Putamen (tissue), 1 donor: ENCODE measurements around the gene EGFL7.
"Not testable (repeated sequence)": the region's sequence is repeated elsewhere in the genome, so short reads cannot be mapped to it uniquely, and the experiment has no call there.

ENCODE experiments used
- DNase-seq: peaks from one replicate; pipeline ENCODE4 v3.0.0-alpha.2; 2016; ENCODE audit warnings: low spot score

The EGFL7 gene

DNA sequence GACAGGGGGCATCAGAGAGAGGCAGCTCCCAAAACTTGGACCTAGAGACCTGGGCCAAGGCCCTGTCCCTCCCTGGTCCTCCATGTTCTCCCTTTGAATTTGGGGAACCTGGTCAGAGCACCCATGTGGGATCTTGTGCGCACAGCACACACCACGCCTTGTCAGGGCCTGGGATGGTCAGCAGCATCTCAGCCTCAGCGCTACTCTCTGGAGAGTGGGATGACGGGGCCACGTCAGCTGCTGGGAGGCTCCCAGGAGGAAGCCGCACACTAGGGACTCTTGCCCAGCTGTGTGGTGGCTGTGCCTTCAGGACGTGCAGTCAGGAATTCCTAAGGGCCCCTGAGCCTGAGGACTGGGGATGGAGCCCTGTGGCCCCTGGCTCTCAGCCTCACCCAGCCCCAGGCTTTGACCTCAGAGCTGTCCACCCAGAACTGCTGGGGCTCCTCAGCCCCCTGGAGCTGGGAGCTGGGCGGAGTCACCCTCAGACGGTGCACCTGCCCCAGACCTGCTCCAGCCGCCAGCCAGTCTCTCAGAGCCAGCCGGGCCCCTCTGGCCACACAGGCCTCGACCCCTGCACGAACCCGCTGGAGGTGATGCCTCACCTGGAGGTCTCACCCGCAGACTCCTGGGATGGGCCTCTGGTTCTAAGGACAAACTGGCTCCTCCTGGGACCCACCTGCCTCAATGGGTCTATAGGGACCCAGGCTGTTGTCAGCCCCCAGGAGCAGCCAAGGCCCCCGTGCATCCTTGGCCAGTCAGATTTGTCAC lies 38.3 kb upstream of the EGFL7 start:
- no peak for DNase-seq

GRCh38 chr9:136625101-136626065 lies 37.3 kb upstream of the EGFL7 start:
- peak; percentile 32 for DNase-seq

GRCh38 chr9:136626066-136626725 lies 36.5 kb upstream of the EGFL7 start:
- DNase-seq, result no peak

- DNase-seq, result no peak
These were observed 35.7 kb upstream of the EGFL7 start for GRCh38 chr9:136626740-136627642.

DNA sequence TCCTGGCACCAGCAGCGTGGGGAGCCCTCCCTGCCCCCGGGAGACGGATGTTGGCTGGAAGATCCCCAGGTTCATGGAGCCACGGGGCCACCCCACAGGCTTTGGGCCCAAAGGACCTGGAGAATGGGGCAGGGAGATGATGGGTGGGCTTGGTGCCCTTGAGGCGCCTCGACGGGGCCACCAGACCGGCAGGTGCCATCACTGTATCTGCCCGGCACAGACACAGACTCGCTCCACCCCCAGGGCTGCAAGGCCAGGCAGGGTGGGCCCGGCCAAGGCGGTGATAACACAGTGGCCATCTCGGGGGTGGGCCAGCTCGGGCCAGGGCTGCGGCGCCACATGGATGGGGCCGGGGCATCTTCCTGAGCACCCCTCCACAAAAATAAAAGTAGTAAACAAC lies 35.0 kb upstream of the EGFL7 start:
- no peak for DNase-seq

- DNase-seq, result no peak
These were observed 34.4 kb upstream of the EGFL7 start for GRCh38 chr9:136628268-136628667.

DNA sequence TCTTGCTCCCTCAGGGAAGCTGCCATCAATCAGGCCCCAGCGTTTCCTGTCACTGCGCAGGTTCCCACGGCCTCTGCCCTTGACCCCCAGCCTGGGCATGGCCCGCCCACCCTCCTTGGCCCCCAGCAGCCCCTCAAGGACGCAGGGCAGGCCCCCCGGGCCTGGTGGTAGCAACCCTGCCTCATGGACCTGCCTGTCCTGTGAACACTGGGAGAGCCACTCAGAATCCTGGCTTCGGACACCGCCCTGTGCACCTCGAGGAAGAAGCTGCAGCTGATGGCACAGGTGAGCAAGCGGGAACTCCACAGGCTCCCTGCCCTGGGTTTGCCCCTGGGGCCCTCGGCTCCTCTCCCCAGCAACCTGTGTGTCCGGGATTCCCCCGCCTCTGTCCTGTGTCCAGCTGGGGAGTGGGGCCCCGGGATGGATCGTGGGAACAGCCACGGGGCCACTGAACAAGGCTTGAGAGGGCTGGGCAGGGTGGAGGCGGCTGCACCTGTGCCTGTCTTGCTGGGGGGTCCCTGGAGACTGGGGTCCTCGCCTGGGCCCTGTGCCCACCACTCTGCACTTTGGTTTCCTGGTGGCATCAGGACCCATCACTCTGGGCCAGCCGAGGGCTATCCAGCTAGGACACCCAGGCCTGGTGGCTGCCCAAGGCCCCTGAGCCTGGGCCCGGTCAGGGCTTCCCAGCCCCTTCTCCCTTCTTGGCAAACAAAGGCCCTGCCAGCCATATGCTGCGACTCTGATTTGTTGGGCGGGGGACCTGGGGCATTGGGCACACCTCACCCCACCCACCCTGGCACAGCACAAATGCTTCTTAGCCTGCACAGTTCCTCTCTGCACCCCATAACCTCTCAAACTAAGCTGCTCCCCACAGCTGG lies 33.5 kb upstream of the EGFL7 start:
- no peak for DNase-seq

- no peak for DNase-seq
These were observed 32.6 kb upstream of the EGFL7 start for GRCh38 chr9:136629879-136630661.

DNA sequence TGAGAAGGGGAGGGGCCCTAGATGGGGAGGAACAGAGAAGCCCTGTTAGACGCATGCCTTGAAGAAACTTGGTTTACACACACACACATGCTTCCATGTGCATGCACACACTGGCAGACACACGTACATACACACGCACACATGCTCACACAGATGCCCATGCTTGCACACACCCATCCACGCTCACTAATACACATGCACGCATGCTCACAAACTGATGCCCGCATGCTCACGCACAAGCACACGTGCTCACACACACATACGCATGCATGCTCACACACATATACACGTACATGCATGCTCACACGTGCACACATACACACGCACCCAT lies 32.1 kb upstream of the EGFL7 start:
- no peak for DNase-seq

DNA sequence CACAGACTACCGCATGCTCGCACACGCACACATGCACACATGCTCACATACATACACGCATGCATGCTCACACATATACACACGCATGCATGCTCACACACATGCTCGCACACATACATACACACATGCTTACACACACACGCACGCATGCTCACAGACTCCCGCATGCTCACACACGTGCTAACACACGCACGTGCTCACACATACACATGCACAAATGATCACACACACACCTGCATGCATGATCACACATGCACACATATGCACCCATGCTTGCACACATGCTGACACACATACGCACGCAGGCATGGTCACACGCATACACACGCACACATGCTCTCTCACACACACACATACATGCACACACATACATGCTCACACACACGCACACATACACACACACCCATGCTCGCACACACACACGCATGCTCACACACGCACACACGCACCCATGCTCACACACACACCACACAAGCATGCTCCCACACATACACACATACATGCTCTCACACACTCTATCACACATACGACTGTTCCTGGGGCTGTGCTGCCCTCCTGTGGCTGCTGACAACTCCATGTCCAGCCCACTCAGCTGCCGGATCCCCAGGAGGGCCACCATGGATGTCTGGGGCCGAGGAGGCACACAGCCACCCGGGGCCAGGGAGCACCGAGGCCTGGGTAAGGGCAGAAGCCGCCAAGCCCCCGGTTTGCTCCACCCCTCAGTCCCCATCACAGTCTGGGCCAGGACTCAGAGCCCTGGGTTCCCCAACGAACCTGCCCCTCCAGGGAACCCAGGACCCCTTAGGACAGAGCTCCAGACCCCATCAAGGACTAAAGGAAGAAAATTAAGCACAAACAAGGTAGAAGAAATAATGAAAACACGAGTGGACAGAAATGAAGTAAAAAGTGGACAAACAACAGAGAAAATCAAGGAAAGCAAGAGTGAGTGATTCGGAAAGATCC lies 31.4 kb upstream of the EGFL7 start:
- no peak for DNase-seq

- DNase-seq, result not testable (repeated sequence)
These were observed 30.6 kb upstream of the EGFL7 start for GRCh38 chr9:136632072-136632471.

DNA sequence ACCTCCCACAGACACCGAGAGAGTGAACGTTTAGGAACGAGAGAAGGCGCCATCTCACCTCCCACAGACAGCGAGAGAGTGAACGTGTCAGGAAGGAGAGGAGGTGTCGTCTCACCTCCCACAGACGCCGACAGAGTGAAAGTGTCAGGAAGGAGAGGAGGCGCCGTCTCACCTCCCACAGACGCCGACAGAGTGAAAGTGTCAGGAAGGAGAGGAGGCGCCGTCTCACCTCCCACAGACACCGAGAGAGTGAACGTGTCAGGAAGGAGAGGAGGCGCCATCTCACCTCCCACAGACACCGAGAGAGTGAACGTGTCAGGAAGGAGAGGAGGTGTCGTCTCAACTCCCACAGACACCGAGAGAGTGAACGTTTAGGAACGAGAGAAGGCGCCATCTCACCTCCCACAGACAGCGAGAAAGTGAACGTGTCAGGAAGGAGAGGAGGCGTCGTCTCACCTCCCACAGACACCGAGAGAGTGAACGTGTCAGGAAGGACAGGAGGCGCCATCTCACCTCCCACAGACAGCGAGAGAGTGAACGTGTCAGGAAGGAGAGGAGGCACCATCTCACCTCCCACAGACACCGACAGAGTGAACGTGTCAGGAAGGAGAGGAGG lies 30.1 kb upstream of the EGFL7 start:
- not testable (repeated sequence) for DNase-seq

DNA sequence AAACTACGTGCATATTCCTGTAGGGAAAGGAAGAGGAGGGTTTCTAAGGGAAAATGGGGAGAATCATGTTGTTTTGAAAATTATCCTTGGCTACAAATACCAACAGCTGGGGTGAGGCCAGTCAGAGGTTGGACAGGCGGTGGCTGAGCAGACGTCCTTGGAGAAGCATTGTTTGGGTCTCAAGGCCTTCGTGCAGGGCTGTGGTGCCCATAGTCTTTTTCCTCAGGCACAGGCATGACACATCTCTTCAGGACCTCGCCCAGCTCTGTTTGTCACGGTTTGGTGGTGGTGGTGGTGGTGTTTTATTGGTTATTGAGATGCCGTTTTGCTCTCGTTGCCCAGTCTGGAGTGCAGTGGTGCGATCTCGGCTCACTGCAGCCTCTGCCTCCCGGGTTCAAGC lies 27.8 kb upstream of the EGFL7 start:
- DNase-seq, result no peak

- no peak for DNase-seq
These were observed 22.3 kb upstream of the EGFL7 start for GRCh38 chr9:136640171-136641111.

- DNase-seq, result no peak
These were observed 20.2 kb upstream of the EGFL7 start for GRCh38 chr9:136642439-136642921.

DNA sequence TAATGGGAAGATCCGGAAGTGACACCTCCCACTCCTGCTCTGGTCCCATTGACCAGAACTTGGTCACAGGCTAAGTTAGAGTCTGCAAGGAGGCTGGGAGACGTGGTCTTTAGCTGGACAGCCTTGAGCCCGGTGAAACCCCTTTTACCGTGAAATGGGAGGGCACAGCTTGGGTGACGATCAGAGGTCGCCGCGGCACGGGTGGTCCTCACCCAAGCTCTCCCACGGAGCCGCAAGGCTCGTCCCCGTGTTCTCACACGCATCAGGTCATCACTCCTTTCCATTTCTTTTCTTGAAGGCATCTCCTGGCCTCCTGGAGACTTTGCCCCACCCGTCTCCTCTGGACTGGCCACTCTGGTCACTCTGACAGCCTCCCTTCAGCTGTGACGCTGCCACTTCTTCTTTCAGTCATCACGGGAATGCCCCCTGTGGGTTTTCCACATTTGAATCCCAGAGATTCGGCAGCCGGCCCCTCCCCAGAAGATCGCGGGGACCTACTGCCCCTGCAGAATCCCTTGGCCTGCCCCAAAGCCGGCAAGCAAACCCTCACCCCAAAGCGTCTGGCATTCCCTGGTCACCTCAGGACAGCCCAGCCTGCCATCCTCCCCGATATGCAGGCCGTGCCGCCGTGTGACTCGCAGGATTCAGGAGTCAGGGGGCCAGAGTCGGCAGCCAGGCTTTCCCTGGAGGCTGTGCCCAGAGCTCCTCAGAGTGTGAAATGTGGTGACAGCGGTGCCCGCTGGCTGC lies 18.9 kb upstream of the EGFL7 start:
- DNase-seq, result no peak
